ACC112 (cell line): Measurements from ENCODE around the gene HOXB3.

Experiments
- H2AFZ ChIP-seq: fragments of 200-600 bp; sonication (generic); one replicate; pipeline ENCODE4 v1.6.0; 2017; ENCODE audit warnings: antibody characterized with exemption, low read length; ENCODE audit not compliant: unreplicated experiment
- H3K27ac ChIP-seq: fragments of 200-600 bp; sonication (generic); 2 replicates; pipeline ENCODE4 v1.5.1; 2014; ENCODE audit warnings: low read depth, mild to moderate bottlenecking, antibody characterized with exemption, low read length, moderate library complexity
- H3K27me3 ChIP-seq: fragments of 200-600 bp; sonication (generic); 2 replicates; pipeline ENCODE4 v1.6.1; 2014; ENCODE audit warnings: mild to moderate bottlenecking, antibody characterized with exemption, low read length, moderate library complexity, mixed read lengths; ENCODE audit not compliant: insufficient read depth
- H3K36me3 ChIP-seq: fragments of 200-600 bp; sonication (generic); 2 replicates; pipeline ENCODE4 v1.6.1; 2016; ENCODE audit warnings: mild to moderate bottlenecking, antibody characterized with exemption, low read length, moderate library complexity, mixed read lengths; ENCODE audit not compliant: insufficient read depth
- H3K4me1 ChIP-seq: fragments of 200-600 bp; sonication (generic); one replicate; pipeline ENCODE4 v1.6.1; 2016; ENCODE audit warnings: low read length, mixed read lengths; ENCODE audit not compliant: insufficient read depth, unreplicated experiment, control insufficient read depth
- H3K4me3 ChIP-seq: fragments of 200-600 bp; sonication (generic); 2 replicates; pipeline ENCODE4 v1.5.1; 2014; ENCODE audit warnings: mild to moderate bottlenecking, low read depth, low read length
- H3K79me2 ChIP-seq: fragments of 200-600 bp; sonication (generic); one replicate; pipeline ENCODE4 v1.6.0; 2016; ENCODE audit warnings: low read length; ENCODE audit not compliant: control insufficient read depth, unreplicated experiment, insufficient read depth

The HOXB3 gene

GRCh38 chr17:48530887-48531272 lies 59.2 kb downstream of the HOXB3 start, which contains the start of gene HOXB1:
Gene HOXB1, minus strand, starts transcription at chr17:48531011. Its CDS starts 107 bp downstream, at chr17:48530904.
- Histone ChIP-seq H3K27ac (no peak within 1 kb of the TSS), H3K4me3 (no peak within 1 kb of the TSS), H3K36me3 (no peaks in the 10 kb centered on the region), H2AFZ (no peak within 1 kb of the TSS), H3K79me2 (no peaks in the 10 kb centered on the region), H3K4me1 (no peaks in the 10 kb centered on the region), H3K27me3 (peaks cover 88% of the 10 kb centered on the region)

DNA sequence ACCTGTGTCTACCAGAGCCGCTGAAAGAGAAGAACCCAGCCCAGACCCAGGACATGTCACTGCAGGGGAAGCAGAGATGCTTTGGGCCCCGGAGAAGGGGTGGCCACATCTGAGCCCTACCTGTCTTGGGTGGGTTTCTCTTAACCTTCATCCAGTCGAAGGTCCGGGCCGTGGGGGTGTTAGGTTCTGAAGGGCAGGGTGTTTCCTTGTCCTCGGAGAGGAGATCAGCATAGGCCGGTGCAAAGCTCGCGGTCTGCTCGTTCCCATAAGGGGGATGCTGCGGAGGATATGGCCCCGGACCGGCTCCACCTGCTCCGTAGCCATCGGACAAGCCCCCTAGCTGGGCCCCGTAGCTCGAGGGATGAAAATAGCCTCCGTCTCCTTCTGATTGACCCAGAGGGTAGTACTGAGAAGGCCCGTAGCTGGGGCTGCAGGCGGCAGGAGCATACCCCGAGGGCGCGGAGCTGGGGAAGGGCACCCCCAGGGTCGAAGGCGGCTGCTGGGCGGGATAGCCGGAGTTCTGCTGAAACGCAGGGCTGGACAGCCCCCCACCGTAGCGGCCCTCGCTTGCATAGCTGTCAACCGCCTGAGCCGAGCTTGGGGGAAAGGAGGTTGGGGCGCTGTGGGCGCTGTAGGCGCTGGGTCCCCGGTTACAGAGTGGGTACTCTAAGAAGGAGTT lies 59.7 kb downstream of the HOXB3 start:
- Histone ChIP-seq H3K79me2 (no peaks in the 10 kb centered on the region), H3K4me3 (no peak overlapping the region), H3K4me1 (no peaks in the 10 kb centered on the region), H3K27me3 (peaks cover 89% of the 10 kb centered on the region), H3K27ac (no peak overlapping the region), H2AFZ (no peak overlapping the region), H3K36me3 (no peaks in the 10 kb centered on the region)

GRCh38 chr17:48529683-48530009 lies 60.4 kb downstream of the HOXB3 start:
- no peaks in the 10 kb centered on the region for H3K36me3 ChIP-seq

DNA sequence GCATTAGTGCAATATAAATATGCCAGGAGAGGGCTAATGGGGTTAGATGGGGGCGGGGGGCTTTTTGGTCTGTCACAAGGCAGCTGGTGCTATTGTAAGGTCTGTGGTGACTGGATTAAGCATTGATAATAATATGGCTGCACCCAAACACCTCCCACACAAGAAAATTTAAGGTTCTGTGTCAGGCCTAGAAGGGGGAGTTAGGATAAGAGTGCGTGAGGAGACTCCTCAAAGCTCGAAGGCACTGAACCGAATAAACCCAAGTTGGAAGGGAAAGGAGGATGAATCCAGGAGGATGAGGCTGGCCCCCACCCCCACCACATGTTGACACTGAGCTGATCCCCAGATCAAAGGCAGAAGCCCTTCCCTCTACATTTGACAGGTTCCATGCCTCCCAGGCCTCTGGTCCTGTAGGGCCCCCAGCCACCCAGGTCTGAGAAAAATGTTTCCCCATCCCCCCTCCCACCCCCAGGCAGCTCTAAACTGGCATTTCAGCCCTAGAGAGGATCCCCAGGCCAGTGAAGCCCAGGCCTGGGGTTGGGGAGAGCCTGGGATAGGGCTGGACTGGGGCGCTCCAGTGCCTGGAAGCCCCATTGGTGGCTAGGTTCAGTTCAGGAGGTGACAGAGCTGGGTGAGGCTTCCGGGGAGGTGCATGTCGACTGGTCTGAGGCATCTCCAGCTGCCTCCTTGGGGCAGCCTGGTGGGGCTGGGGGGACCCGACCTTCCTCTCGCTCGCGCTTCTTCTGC lies 60.9 kb downstream of the HOXB3 start:
- Histone ChIP-seq H3K27ac (no peak overlapping the region), H2AFZ (no peak overlapping the region), H3K27me3 (peaks cover 96% of the 10 kb centered on the region)

More at GRCh38 chr17:48529683-48530009, 60.4 kb downstream of the HOXB3 start:
- no peak overlapping the region for H3K4me3 ChIP-seq
- no peaks in the 10 kb centered on the region for H3K4me1 ChIP-seq
- no peaks in the 10 kb centered on the region for H3K79me2 ChIP-seq
- peaks cover 96% of the 10 kb centered on the region for H3K27me3 ChIP-seq
- no peak overlapping the region for H2AFZ ChIP-seq
- no peak overlapping the region for H3K27ac ChIP-seq

GRCh38 chr17:48528153-48528935 lies 61.7 kb downstream of the HOXB3 start:
- H3K27ac ChIP-seq, result no peak overlapping the region
- no peak overlapping the region for H3K4me3 ChIP-seq
- no peaks in the 10 kb centered on the region for H3K36me3 ChIP-seq
- H2AFZ ChIP-seq, result no peak overlapping the region
- H3K4me1 ChIP-seq, result no peaks in the 10 kb centered on the region
- H3K79me2 ChIP-seq, result no peaks in the 10 kb centered on the region
- peaks cover 98% of the 10 kb centered on the region for H3K27me3 ChIP-seq

More for the DNA sequence above, 60.9 kb downstream of the HOXB3 start:
- Histone ChIP-seq H3K79me2 (no peaks in the 10 kb centered on the region), H3K4me3 (no peak overlapping the region), H3K4me1 (no peaks in the 10 kb centered on the region), H3K36me3 (no peaks in the 10 kb centered on the region)

- H3K27ac ChIP-seq, result no peak overlapping the region
Measured at GRCh38 chr17:48527547-48527932, 62.5 kb downstream of the HOXB3 start.

GRCh38 chr17:48526608-48527546 lies 63.2 kb downstream of the HOXB3 start:
- no peaks in the 10 kb centered on the region for H3K4me1 ChIP-seq
- H2AFZ ChIP-seq, result no peak overlapping the region
- no peak overlapping the region for H3K27ac ChIP-seq
- no peaks in the 10 kb centered on the region for H3K36me3 ChIP-seq
- peaks cover 99% of the 10 kb centered on the region for H3K27me3 ChIP-seq
- no peaks in the 10 kb centered on the region for H3K79me2 ChIP-seq
- H3K4me3 ChIP-seq, result no peak overlapping the region

More at GRCh38 chr17:48527547-48527932, 62.5 kb downstream of the HOXB3 start:
- H2AFZ ChIP-seq, result no peak overlapping the region
- no peak overlapping the region for H3K4me3 ChIP-seq
- no peaks in the 10 kb centered on the region for H3K4me1 ChIP-seq
- H3K27me3 ChIP-seq, result peaks cover 99% of the 10 kb centered on the region
- H3K79me2 ChIP-seq, result no peaks in the 10 kb centered on the region
- H3K36me3 ChIP-seq, result no peaks in the 10 kb centered on the region

DNA sequence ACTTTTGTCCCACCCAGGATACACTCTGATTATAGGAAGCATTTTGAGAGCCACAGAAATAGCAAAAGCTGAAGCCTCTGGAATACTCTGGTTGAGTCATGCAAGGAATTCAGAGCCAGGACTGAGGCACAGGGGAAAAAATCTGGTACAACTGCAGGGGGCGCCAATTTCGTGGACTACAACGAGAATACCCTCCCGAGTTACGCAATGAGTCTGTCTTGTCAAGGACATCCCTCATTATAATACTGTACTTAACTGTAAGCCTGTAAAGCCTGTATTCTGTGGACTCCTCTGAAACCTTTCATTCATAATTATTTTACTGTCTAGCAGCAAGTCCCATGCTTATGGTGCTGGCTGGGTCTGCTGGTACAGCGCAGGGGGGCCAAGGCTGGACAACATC lies 67.0 kb downstream of the HOXB3 start:
- H3K27ac ChIP-seq, result no peak overlapping the region
- H3K36me3 ChIP-seq, result no peaks in the 10 kb centered on the region
- peaks cover 86% of the 10 kb centered on the region for H3K27me3 ChIP-seq
- H3K4me3 ChIP-seq, result no peak overlapping the region
- H3K4me1 ChIP-seq, result no peaks in the 10 kb centered on the region
- H2AFZ ChIP-seq, result no peak overlapping the region
- no peaks in the 10 kb centered on the region for H3K79me2 ChIP-seq

GRCh38 chr17:48522031-48522653 lies 67.9 kb downstream of the HOXB3 start:
- H3K79me2 ChIP-seq, result no peaks in the 10 kb centered on the region
- peaks cover 87% of the 10 kb centered on the region for H3K27me3 ChIP-seq
- no peak overlapping the region for H2AFZ ChIP-seq
- no peak overlapping the region for H3K27ac ChIP-seq
- H3K36me3 ChIP-seq, result no peaks in the 10 kb centered on the region
- H3K4me1 ChIP-seq, result no peaks in the 10 kb centered on the region
- H3K4me3 ChIP-seq, result no peak overlapping the region
